H9 (cell line): ENCODE measurements around the gene SPAG17. TPM values are rescaled to one million over a fixed set of nuclear protein-coding genes. Genes with fewer than 3 reads are reported as not detected.

ENCODE experiments used
- DNase-seq: peaks from one replicate; pipeline ENCODE4 v3.0.0-alpha.2; 2017
- H2AFZ ChIP-seq: one replicate; pipeline ENCODE4 v1.6.1; 2013; ENCODE audit warnings: mild to moderate bottlenecking, low read length, control low read depth, moderate library complexity
- H2AK5ac ChIP-seq: 2 replicates; pipeline ENCODE4 v1.6.1; 2013; ENCODE audit warnings: low read length, control low read depth, mixed read lengths; ENCODE audit not compliant: insufficient read length
- H2BK120ac ChIP-seq: one replicate; pipeline ENCODE4 v1.6.1; 2013; ENCODE audit warnings: low read depth, mild to moderate bottlenecking, low read length, control low read depth, inconsistent platforms; ENCODE audit not compliant: poor library complexity, severe bottlenecking
- H2BK12ac ChIP-seq: 2 replicates; pipeline ENCODE4 v1.6.1; 2013; ENCODE audit warnings: low read length, control low read depth, mixed read lengths, low read depth; ENCODE audit not compliant: insufficient read length
- H2BK15ac ChIP-seq: 2 replicates; pipeline ENCODE4 v1.6.1; 2013; ENCODE audit warnings: low read depth, low read length, control low read depth
- H2BK20ac ChIP-seq: one replicate; pipeline ENCODE4 v1.6.1; 2013; ENCODE audit warnings: low read depth, mild to moderate bottlenecking, low read length, control low read depth, inconsistent platforms; ENCODE audit not compliant: poor library complexity, severe bottlenecking
- H2BK5ac ChIP-seq: 2 replicates; pipeline ENCODE4 v1.6.1; 2013; ENCODE audit warnings: low read length, control low read depth, mixed read lengths; ENCODE audit not compliant: insufficient read length
- H3K14ac ChIP-seq: 2 replicates; pipeline ENCODE4 v1.6.1; 2013; ENCODE audit warnings: low read length, control low read depth; ENCODE audit not compliant: insufficient read depth
- H3K18ac ChIP-seq: 2 replicates; pipeline ENCODE4 v1.6.1; 2013; ENCODE audit warnings: low read depth, mild to moderate bottlenecking, mixed read lengths, low read length, control low read depth; ENCODE audit not compliant: insufficient read length
- H3K23ac ChIP-seq: 2 replicates; pipeline ENCODE4 v1.6.1; 2013; ENCODE audit warnings: low read length, control low read depth, mixed read lengths, low read depth; ENCODE audit not compliant: insufficient read length
- H3K23me2 ChIP-seq: 2 replicates; pipeline ENCODE4 v1.6.1; 2013; ENCODE audit warnings: low read depth, mild to moderate bottlenecking, mixed read lengths, low read length, control low read depth; ENCODE audit not compliant: insufficient read length, poor library complexity, severe bottlenecking
- H3K27ac ChIP-seq: 2 replicates; pipeline ENCODE4 v1.5.1; 2013; ENCODE audit warnings: low read length, control low read depth, mixed read lengths, low read depth; ENCODE audit not compliant: insufficient read length
- H3K27me3 ChIP-seq: 2 replicates; pipeline ENCODE4 v1.6.1; 2013; ENCODE audit warnings: low read length, control low read depth, inconsistent platforms; ENCODE audit not compliant: insufficient read depth
- H3K4ac ChIP-seq: 2 replicates; pipeline ENCODE4 v1.6.1; 2013; ENCODE audit warnings: low read depth, mild to moderate bottlenecking, control low read depth, inconsistent platforms, low read length, moderate library complexity
- H3K4me1 ChIP-seq: 2 replicates; pipeline ENCODE4 v1.6.1; 2013; ENCODE audit warnings: low read length, control low read depth, inconsistent platforms; ENCODE audit not compliant: insufficient read depth
- H3K4me2 ChIP-seq: 2 replicates; pipeline ENCODE4 v1.6.1; 2013; ENCODE audit warnings: low read length, control low read depth, mixed read lengths; ENCODE audit not compliant: insufficient read length, insufficient read depth
- H3K56ac ChIP-seq: 2 replicates; pipeline ENCODE4 v1.6.1; 2013; ENCODE audit warnings: low read depth, mild to moderate bottlenecking, mixed read lengths, low read length, control low read depth; ENCODE audit not compliant: insufficient read length
- H3K79me1 ChIP-seq: 2 replicates; pipeline ENCODE4 v1.6.1; 2013; ENCODE audit warnings: low read depth, mild to moderate bottlenecking, moderate library complexity, low read length, control low read depth, inconsistent platforms; ENCODE audit not compliant: insufficient read depth, poor library complexity, severe bottlenecking
- H3K79me2 ChIP-seq: 2 replicates; pipeline ENCODE4 v1.6.1; 2013; ENCODE audit warnings: low read length, control low read depth, inconsistent platforms; ENCODE audit not compliant: insufficient read depth
- H3K9ac ChIP-seq: 2 replicates; pipeline ENCODE4 v1.6.1; 2013; ENCODE audit warnings: low read length, control low read depth, mixed read lengths; ENCODE audit not compliant: insufficient read length; ENCODE audit errors: extremely low read depth
- H3K9me3 ChIP-seq: one replicate; pipeline ENCODE4 v1.6.1; 2013; ENCODE audit warnings: low read depth, low read length, inconsistent platforms; ENCODE audit not compliant: control insufficient read depth
- H3T11ph ChIP-seq: one replicate; pipeline ENCODE4 v1.6.1; 2013; ENCODE audit warnings: mild to moderate bottlenecking, low read length, control low read depth, inconsistent platforms
- H4K20me1 ChIP-seq: one replicate; pipeline ENCODE4 v1.6.1; 2013; ENCODE audit not compliant: control insufficient read depth, insufficient read length, insufficient read depth
- H4K5ac ChIP-seq: 2 replicates; pipeline ENCODE4 v1.6.1; 2013; ENCODE audit warnings: low read depth, mild to moderate bottlenecking, mixed read lengths, low read length, control low read depth; ENCODE audit not compliant: insufficient read length
- H4K8ac ChIP-seq: replicated peaks from 2 replicates; pipeline ENCODE4 v1.6.1; 2013; ENCODE audit warnings: low read length, control low read depth, mixed read lengths, low read depth; ENCODE audit not compliant: insufficient read length
- H4K91ac ChIP-seq: 2 replicates; pipeline ENCODE4 v1.6.1; 2013; ENCODE audit warnings: low read depth, mild to moderate bottlenecking, moderate library complexity, mixed read lengths, low read length, control low read depth; ENCODE audit not compliant: insufficient read length
- H3K27ac Mint-ChIP-seq, 3 experiments: 2 replicates in 2 of 3; 3 replicates in 1 of 3; pipeline ENCODE4 v1.8.0; 2020 to 2021; ENCODE audit warnings: mixed read lengths in 3 of 3, mild to moderate bottlenecking in 1 of 3, moderate library complexity in 1 of 3
- H3K27me3 Mint-ChIP-seq: 2 replicates; pipeline ENCODE4 v1.8.0; 2021; ENCODE audit warnings: low read depth, mild to moderate bottlenecking, moderate library complexity, mixed read lengths
- H3K36me3 Mint-ChIP-seq, 3 experiments: 2 replicates in 2 of 3; 3 replicates in 1 of 3; pipeline ENCODE4 v1.8.0; 2020 to 2021; ENCODE audit warnings: low read depth in 3 of 3, mixed read lengths in 3 of 3; ENCODE audit not compliant: insufficient read depth in 1 of 3
- H3K4me1 Mint-ChIP-seq, 2 experiments: 2 replicates each; pipeline ENCODE4 v1.8.0; 2020; ENCODE audit warnings: mixed read lengths in 2 of 2
- H3K4me3 Mint-ChIP-seq, 2 experiments: 2 replicates in 1 of 2; 3 replicates in 1 of 2; pipeline ENCODE4 v1.8.0; 2020 to 2021; ENCODE audit warnings: mild to moderate bottlenecking in 2 of 2, mixed read lengths in 2 of 2, moderate library complexity in 1 of 2
- H3K9me3 Mint-ChIP-seq, 2 experiments: 2 replicates in 1 of 2; 3 replicates in 1 of 2; pipeline ENCODE4 v1.8.0; 2020; ENCODE audit warnings: mild to moderate bottlenecking in 2 of 2, mixed read lengths in 2 of 2, moderate library complexity in 1 of 2
- CTCF ChIP-seq: fragments of 200-600 bp; sonication (generic); conservative IDR thresholded peaks from 3 replicates; pipeline ENCODE4 v1.8.0; 2021; ENCODE audit warnings: antibody characterized with exemption, mild to moderate bottlenecking
- total RNA-seq: library from RNA; stranded (reverse); gene quantifications from 2 replicates; pipeline ENCODE4 v1.2.1, GENCODE V29; 2021

SPAG17 gene
- total RNA-seq, 1 experiment from 2014 or later: 0.37 TPM

DNA sequence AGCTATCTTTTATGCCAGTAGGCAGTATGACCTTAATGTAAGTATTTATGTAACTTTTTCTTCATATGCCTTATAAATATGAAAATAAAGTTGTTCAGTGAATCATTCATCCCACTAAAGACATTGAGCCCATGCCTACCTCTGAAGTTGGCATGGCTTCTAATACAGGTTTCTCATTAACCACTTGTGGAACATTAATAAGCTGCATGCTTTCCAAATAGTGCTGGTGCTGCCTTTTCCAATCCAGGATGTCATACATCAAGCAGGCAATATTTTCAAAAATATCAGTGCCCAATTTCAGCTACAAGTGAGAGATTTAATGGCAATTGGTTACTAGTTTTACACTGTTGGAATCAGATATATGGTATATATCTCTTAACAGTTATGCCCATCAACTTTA is 92.0 kb downstream of the SPAG17 start:
- DNase-seq: no peak
- Histone ChIP-seq H4K91ac (no peak overlapping the region), H4K8ac (no peak overlapping the region), H3K56ac (no peak overlapping the region), H2BK12ac (no peak overlapping the region), H2BK15ac (no peak overlapping the region), H3K23ac (no peak overlapping the region), H3K18ac (no peak overlapping the region), H3T11ph (no peak overlapping the region), H3K4me1 (no peaks in the 10 kb centered on the region), H3K4me2 (no peak overlapping the region), H2AK5ac (no peak overlapping the region), H3K27me3 (no peaks in the 10 kb centered on the region), H2BK5ac (no peak overlapping the region), H4K20me1 (no peaks in the 10 kb centered on the region), H3K23me2 (no peaks in the 10 kb centered on the region), H3K79me2 (no peaks in the 10 kb centered on the region), H3K79me1 (no peaks in the 10 kb centered on the region), H3K27ac (no peak overlapping the region), H2BK20ac (no peak overlapping the region), H3K4ac (no peak overlapping the region), H3K14ac (no peak overlapping the region), H3K9me3 (no peaks in the 10 kb centered on the region), H3K9ac (no peak overlapping the region), H2AFZ (no peak overlapping the region), H4K5ac (no peak overlapping the region), H2BK120ac (no peak overlapping the region)
- no peaks in the 10 kb centered on the region for H3K4me1 Mint-ChIP-seq
- no peak overlapping the region for H3K4me3 Mint-ChIP-seq
- no peak overlapping the region for H3K27ac Mint-ChIP-seq
- H3K27me3 Mint-ChIP-seq: no peaks in the 10 kb centered on the region
- no peak for TF ChIP-seq CTCF
- no peaks in the 10 kb centered on the region for H3K9me3 Mint-ChIP-seq
- no peaks in the 10 kb centered on the region; a peak in 1 of 7 replicates for H3K36me3 Mint-ChIP-seq
